Immature natural killer cell (primary cell): ENCODE results near the gene PRRC2B. TPM values are rescaled to one million over a fixed set of nuclear protein-coding genes. Genes with fewer than 3 reads are reported as not detected.
A peak's percentile ranks its signal among the peaks of the same experiment; 100 is the strongest.
"Not testable (repeated sequence)": the region's sequence is repeated elsewhere in the genome, so short reads cannot be mapped to it uniquely, and the experiment has no call there.

Source experiments
- DNase-seq, 3 donors: peaks; one replicate each; pipeline ENCODE4 v3.0.0; 2022; ENCODE audit warnings: mixed read lengths in 1 of 3
- H3K27ac Mint-ChIP-seq, 6 donors: one replicate each; pipeline ENCODE4 v1.8.0; 2020; ENCODE audit warnings: mixed read lengths in 6 of 6, mild to moderate bottlenecking in 5 of 6, inconsistent platforms in 4 of 6, moderate library complexity in 3 of 6
- H3K27me3 Mint-ChIP-seq, 3 donors: one replicate each; pipeline ENCODE4 v1.8.0; 2020 to 2021; ENCODE audit warnings: low read depth in 3 of 3, mild to moderate bottlenecking in 3 of 3, mixed read lengths in 3 of 3, moderate library complexity in 3 of 3, inconsistent platforms in 1 of 3
- H3K36me3 Mint-ChIP-seq, 3 donors: one replicate each; pipeline ENCODE4 v1.8.0; 2020; ENCODE audit warnings: mixed read lengths in 3 of 3, inconsistent platforms in 2 of 3, mild to moderate bottlenecking in 2 of 3
- H3K4me1 Mint-ChIP-seq, 2 donors: one replicate each; pipeline ENCODE4 v1.8.0; 2020; ENCODE audit warnings: inconsistent platforms in 2 of 2, mild to moderate bottlenecking in 2 of 2, mixed read lengths in 2 of 2, moderate library complexity in 1 of 2
- H3K4me3 Mint-ChIP-seq, 5 donors: one replicate each; pipeline ENCODE4 v1.8.0; 2020; ENCODE audit warnings: mild to moderate bottlenecking in 5 of 5, mixed read lengths in 5 of 5, inconsistent platforms in 3 of 5, moderate library complexity in 3 of 5
- H3K9me3 Mint-ChIP-seq, 6 donors: one replicate each; pipeline ENCODE4 v1.8.0; 2020; ENCODE audit warnings: mild to moderate bottlenecking in 6 of 6, mixed read lengths in 6 of 6, inconsistent platforms in 4 of 6, moderate library complexity in 3 of 6
- polyA plus RNA-seq, 3 donors: library from polyadenylated mRNA; unstranded; fragments of 300-500 nt; fragmentation: Illumina TruSeq; gene quantifications; one replicate each; pipeline ENCODE4 v1.2.3, GENCODE V29; 2021

PRRC2B gene
- polyA plus RNA-seq, 3 donors from 2014 or later, result 2.0 to 48.1 (median 9.6) TPM

DNA sequence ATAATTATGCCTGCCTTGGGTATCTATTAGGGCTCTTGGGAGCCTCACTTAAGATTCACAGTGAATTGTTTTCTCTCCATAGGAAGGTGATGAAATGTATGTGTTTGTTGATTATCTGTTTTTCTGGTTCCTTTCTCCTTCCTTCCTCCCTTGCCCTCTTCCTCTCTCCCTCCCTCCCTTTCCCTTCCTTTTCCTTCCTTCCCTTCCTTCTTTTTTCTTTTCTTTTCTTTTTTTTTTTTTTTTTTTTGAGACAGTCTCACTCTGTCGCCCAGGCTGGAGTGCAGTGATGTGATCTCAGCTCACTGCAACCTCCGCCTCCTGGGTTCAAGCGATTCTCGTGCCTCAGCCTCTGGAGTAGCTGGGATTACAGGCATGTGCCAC is 2.2 kb downstream of the PRRC2B start:
- H3K9me3 Mint-ChIP-seq, result not testable (repeated sequence)
- Mint-ChIP-seq H3K4me3 (peak overlapping the region; percentile 89 to 96 (median 93)), H3K27me3 (peaks cover 16 to 20% (median 18%) of the 10 kb centered on the region in 3 donors)

DNA sequence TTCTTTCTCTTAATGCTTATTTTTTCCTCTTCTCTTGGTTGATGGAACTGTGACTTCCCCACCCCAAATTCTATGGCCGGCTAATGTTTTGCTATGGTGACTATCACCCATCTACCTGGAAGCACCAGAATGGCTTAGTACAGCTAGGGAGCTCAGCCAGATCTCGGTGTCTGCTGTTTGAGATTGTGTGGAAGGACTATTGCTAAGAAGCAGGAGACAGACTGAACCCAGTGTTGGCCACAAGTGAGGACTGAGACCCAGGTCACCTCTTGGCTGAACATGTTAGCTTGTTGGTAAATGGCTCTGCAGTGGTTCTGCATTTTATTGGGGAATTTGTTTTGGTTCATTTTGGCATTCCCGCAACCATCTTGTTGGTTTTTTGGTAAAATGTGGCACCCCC is 2.7 kb downstream of the PRRC2B start:
- DNase-seq, result no peak
- Mint-ChIP-seq H3K4me1 (peaks cover 71 to 72% of the 10 kb centered on the region in 2 donors), H3K36me3 (no peaks in the 10 kb centered on the region)

More for the DNA sequence above, 2.2 kb downstream of the PRRC2B start:
- Mint-ChIP-seq H3K27ac (peak overlapping the region; percentile 87 to 98 (median 94)), H3K4me1 (peaks cover 69% of the 10 kb centered on the region in 2 donors)
- H3K36me3 Mint-ChIP-seq, DNase-seq: not testable (repeated sequence)

DNA sequence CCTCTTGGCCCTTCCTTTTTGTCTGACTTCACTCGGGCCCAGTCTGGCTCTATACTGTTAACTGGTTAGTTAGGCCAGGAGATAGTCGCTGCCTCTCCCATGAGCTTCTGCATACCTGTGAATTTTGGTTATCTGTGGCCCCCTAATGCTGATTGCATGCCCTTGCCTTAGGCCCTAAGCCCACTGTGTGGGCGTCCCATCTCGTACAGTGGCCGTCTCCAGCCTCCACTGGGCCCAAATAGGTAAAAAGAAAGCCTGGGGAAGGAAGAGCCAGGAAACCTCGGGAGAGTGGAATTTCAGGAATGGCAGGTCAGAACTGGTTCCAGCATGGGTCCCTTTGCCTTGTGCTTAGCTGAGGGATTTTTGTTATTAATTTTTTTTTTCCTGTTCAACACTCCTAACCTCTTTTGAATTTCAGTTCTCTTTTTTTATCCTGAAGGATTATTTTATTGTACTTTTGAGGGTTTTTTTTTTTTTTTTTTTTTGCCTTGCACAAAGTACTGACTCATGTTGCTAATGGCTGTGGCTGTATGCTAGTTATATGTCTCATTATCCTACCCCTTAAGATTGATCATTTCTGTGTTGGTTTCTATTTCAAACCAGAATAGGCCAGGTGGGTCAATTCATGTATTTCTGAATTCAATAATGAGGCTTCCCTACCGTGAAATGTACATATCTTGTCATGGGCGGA is 3.4 kb downstream of the PRRC2B start:
- peak overlapping the region; percentile 73 to 96 (median 83) for H3K4me3 Mint-ChIP-seq
- no peak for DNase-seq
- H3K27ac Mint-ChIP-seq, result peak overlapping the region; percentile 81 to 95 (median 89)
- H3K27me3 Mint-ChIP-seq, result peaks cover 16 to 22% (median 18%) of the 10 kb centered on the region in 3 donors
- no peaks in the 10 kb centered on the region for H3K9me3 Mint-ChIP-seq
- peaks cover 76 to 77% of the 10 kb centered on the region in 2 donors for H3K4me1 Mint-ChIP-seq
- no peaks in the 10 kb centered on the region for H3K36me3 Mint-ChIP-seq

More for the DNA sequence above, 2.7 kb downstream of the PRRC2B start:
- no peaks in the 10 kb centered on the region for H3K9me3 Mint-ChIP-seq
- H3K27me3 Mint-ChIP-seq, result peaks cover 16 to 20% (median 18%) of the 10 kb centered on the region in 3 donors
- H3K27ac Mint-ChIP-seq, result peak overlapping the region; percentile 81 to 94 (median 89)
- peak overlapping the region; percentile 73 to 96 (median 83) for H3K4me3 Mint-ChIP-seq

GRCh38 chr9:131398204-131398603 is 4.3 kb downstream of the PRRC2B start:
- H3K4me1 Mint-ChIP-seq, result peaks cover 82% of the 10 kb centered on the region in 2 donors
- no peaks in the 10 kb centered on the region for H3K9me3 Mint-ChIP-seq
- H3K4me3 Mint-ChIP-seq, result peak overlapping the region; percentile 73 to 96 (median 83)
- peak; percentile 71 to 77 (median 76) for DNase-seq
- H3K27ac Mint-ChIP-seq, result peak overlapping the region; percentile 81 to 95 (median 89)
- no peaks in the 10 kb centered on the region for H3K36me3 Mint-ChIP-seq
- peaks cover 11 to 20% (median 13%) of the 10 kb centered on the region in 3 donors for H3K27me3 Mint-ChIP-seq

GRCh38 chr9:131399972-131400371 is 6.1 kb downstream of the PRRC2B start:
- H3K4me3 Mint-ChIP-seq, result peak overlapping the region; percentile 26 to 73 (median 48)
- H3K4me1 Mint-ChIP-seq, result peaks cover 92 to 93% of the 10 kb centered on the region in 2 donors
- no peaks in the 10 kb centered on the region for H3K36me3 Mint-ChIP-seq
- peaks cover 6 to 14% (median 14%) of the 10 kb centered on the region in 3 donors for H3K27me3 Mint-ChIP-seq
- H3K9me3 Mint-ChIP-seq, result no peaks in the 10 kb centered on the region
- DNase-seq, result no peak
- H3K27ac Mint-ChIP-seq, result peak overlapping the region; percentile 22 to 88 (median 70)

DNA sequence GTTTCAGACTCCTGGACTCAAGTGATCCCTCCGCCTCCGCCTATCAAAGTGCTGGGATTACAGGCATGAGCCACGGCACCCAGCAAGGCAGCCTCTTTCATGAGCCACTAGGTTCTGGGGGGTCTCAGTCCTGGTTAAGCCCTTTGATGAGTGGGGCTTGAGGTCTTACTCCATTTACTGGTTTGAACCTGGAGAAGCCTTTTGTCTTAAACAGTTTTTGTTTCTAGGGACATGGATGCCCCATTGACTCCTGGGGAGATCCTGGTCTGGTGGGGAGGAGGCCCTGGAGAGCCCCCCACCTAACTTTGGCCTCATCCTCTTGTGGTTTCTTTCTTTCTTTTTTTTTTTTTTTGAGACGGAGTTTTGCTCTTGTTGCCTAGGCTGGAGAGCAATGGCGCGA is 6.7 kb downstream of the PRRC2B start:
- no peak for DNase-seq
- Mint-ChIP-seq H3K4me1 (peaks cover 92 to 93% of the 10 kb centered on the region in 2 donors), H3K36me3 (no peaks in the 10 kb centered on the region), H3K27me3 (peaks cover 7 to 14% (median 7%) of the 10 kb centered on the region in 3 donors), H3K4me3 (peak overlapping the region in 4 of 5 donors; percentile 9 to 69 (median 48)), H3K27ac (peak overlapping the region in 4 of 6 donors; percentile 39 to 78 (median 74)), H3K9me3 (no peaks in the 10 kb centered on the region)

- Mint-ChIP-seq H3K27me3 (peaks cover 4 to 18% (median 15%) of the 10 kb centered on the region in 3 donors), H3K4me3 (peak overlapping the region in 4 of 5 donors; percentile 21 to 59 (median 48))
Observed at GRCh38 chr9:131402073-131402472, 8.2 kb downstream of the PRRC2B start.

DNA sequence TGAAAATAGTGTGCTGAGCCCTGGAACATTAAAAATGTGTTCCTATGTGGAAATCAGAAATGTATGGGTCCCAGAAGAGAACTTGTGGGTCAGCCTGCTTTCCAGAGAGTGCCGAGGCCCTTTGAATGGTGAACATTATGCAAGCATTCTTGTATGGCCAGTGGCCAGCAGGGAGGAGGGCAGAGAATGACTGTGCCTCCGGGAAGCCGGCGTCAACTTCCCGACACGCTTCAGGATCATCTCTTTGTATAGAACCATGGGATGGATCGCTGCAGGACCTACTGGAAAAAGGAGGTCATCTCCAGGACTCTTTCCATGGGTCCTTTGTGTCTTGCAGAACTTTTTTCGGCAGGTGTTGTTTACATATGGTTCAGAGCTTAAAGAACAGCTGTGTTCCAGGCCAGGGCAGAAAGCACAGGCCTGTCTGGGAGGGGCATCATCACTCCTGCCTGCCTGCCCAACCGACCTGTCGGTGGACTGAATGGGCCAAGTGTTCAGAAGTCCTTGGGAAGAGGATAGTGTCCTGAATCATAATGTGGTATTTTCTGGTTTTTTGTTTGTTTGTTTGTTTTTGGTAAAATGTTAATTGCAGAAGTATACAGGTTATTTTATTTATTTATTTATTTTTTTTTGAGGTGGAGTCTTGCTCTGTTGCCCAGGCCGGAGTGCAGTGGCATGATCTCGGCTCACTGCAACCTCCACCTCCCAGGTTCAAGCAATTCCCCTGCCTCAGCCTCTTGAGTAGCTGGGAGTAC is 9.0 kb downstream of the PRRC2B start:
- no peak for DNase-seq
- H3K4me1 Mint-ChIP-seq, result peaks cover 92 to 94% of the 10 kb centered on the region in 2 donors
- H3K36me3 Mint-ChIP-seq, result no peaks in the 10 kb centered on the region
- H3K9me3 Mint-ChIP-seq, result no peaks in the 10 kb centered on the region
- H3K27me3 Mint-ChIP-seq, result peaks cover 7 to 26% (median 20%) of the 10 kb centered on the region in 3 donors
- H3K4me3 Mint-ChIP-seq, result peak overlapping the region in 4 of 5 donors; percentile 25 to 59 (median 46)
- peak overlapping the region; percentile 47 to 83 (median 63) for H3K27ac Mint-ChIP-seq

More at GRCh38 chr9:131402073-131402472, 8.2 kb downstream of the PRRC2B start:
- no peak for DNase-seq
- Mint-ChIP-seq H3K36me3 (no peaks in the 10 kb centered on the region), H3K27ac (peak overlapping the region; percentile 40 to 83 (median 63)), H3K9me3 (no peaks in the 10 kb centered on the region), H3K4me1 (peaks cover 92 to 94% of the 10 kb centered on the region in 2 donors)

DNA sequence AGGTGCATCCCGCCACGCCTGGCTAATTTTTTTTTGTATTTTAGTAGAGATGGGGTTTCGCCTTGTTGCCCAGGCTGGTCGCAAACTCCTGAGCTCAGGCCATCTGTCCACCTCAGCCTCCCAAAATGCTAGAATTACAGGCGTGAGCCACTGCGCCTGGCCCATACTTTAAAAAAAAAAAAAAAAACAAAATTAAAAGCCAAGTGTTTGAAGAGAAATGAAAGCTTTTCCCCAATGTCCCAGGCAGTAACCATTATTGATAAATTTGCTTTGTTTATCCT is 9.5 kb downstream of the PRRC2B start:
- Mint-ChIP-seq H3K4me3 (peak overlapping the region in 1 of 5 donors; percentile 92), H3K9me3 (no peaks in the 10 kb centered on the region), H3K4me1 (peaks cover 92 to 94% of the 10 kb centered on the region in 2 donors), H3K36me3 (no peaks in the 10 kb centered on the region), H3K27me3 (peaks cover 8 to 26% (median 17%) of the 10 kb centered on the region in 3 donors), H3K27ac (peak overlapping the region in 4 of 6 donors; percentile 85 to 98 (median 92))
- no peak for DNase-seq

- Mint-ChIP-seq H3K9me3 (no peaks in the 10 kb centered on the region), H3K4me3 (peak overlapping the region; percentile 81 to 92 (median 86)), H3K27me3 (peaks cover 8 to 26% (median 17%) of the 10 kb centered on the region in 3 donors), H3K36me3 (no peaks in the 10 kb centered on the region), H3K27ac (peak overlapping the region; percentile 93 to 98 (median 98)), H3K4me1 (peaks cover 93 to 96% of the 10 kb centered on the region in 2 donors)
- no peak for DNase-seq
Observed at GRCh38 chr9:131404581-131404980, 10.7 kb downstream of the PRRC2B start.

DNA sequence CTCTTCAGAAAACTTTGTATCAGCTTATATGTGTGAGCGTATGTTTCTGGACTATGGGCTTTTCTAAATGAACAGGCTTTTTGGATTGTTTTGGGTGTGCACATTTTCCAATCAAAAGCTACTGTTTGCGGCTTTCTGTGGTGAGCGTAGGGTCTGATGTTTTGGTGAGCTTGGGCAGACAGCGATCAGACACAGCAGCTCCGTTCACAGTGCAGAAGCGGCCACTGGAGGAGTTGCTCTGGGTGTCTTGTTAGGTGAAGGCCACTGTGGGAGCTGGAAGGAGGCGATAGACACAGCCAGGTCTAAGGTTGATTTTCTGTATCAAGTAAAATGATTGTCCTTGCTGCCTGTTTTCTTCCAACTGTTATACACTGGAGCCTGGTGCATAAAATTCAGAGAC is 11.1 kb downstream of the PRRC2B start:
- Mint-ChIP-seq H3K4me3 (peak overlapping the region; percentile 81 to 92 (median 86)), H3K4me1 (peaks cover 93 to 96% of the 10 kb centered on the region in 2 donors), H3K27ac (peak overlapping the region; percentile 93 to 98 (median 98)), H3K36me3 (no peaks in the 10 kb centered on the region), H3K27me3 (peaks cover 8 to 29% (median 20%) of the 10 kb centered on the region in 3 donors), H3K9me3 (no peaks in the 10 kb centered on the region)
- no peak for DNase-seq

- Mint-ChIP-seq H3K9me3 (no peaks in the 10 kb centered on the region), H3K36me3 (no peaks in the 10 kb centered on the region), H3K27me3 (peaks cover 11 to 30% (median 24%) of the 10 kb centered on the region in 3 donors), H3K4me1 (peaks cover 93 to 96% of the 10 kb centered on the region in 2 donors), H3K4me3 (peak overlapping the region; percentile 81 to 92 (median 86)), H3K27ac (peak overlapping the region; percentile 93 to 98 (median 98))
- DNase-seq, result peak; percentile 80 to 83 (median 83)
Observed at GRCh38 chr9:131405428-131405827, 11.5 kb downstream of the PRRC2B start.

DNA sequence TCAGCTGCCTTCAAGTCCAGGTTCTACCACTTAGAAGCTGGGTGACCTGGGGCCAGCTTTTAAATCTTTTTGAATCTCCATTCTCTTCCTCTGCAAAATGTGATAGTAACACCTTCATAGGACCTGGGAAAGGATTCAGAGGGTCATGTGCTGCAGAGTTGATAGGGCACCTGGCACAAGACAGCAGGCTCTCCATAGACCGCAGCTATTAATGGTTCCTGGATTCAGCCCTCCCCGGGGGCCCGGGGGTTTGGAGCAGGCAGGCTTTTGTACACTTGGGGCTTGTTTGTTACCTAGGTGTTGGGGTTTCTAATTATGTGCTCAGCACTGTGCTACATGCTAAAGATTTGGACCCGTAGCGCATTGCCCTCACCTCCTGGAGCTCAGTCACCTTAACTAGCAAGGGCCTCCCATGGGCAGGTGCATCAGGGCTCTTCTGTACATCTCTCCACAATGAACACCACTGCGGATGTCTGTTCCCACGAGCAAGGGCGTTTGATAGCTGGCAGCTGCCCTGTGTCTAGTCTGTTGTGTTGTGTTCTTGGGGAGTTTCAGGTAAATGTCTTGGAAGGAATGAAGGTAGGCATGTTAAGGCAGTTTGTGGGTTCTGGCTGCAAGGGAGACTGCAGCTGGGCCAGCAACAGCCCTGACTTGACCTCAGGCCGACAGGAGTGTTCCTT is 12.1 kb downstream of the PRRC2B start:
- Mint-ChIP-seq H3K36me3 (no peaks in the 10 kb centered on the region), H3K4me1 (peaks cover 93 to 96% of the 10 kb centered on the region in 2 donors), H3K4me3 (peak overlapping the region; percentile 81 to 92 (median 86)), H3K27me3 (peaks cover 11 to 30% (median 24%) of the 10 kb centered on the region in 3 donors), H3K9me3 (no peaks in the 10 kb centered on the region), H3K27ac (peak overlapping the region; percentile 93 to 98 (median 98))
- no peak for DNase-seq
